ENCODE measurements around the gene FAM53A. TPM values are rescaled to one million over a fixed set of nuclear protein-coding genes. Genes with fewer than 3 reads are reported as not detected.
A peak's percentile ranks its signal among the peaks of the same experiment; 100 is the strongest.

FAM53A gene
- total and polyA plus RNA-seq, 2 experiments from 2014 or later, result 7.1 to 11.8 TPM

GRCh38 chr4:1636490-1637211 lies 47.5 kb downstream of the FAM53A start:
- TF ChIP-seq CTCF (IDR thresholded peaks at IDR 0.05; ENCODE audit: low read depth, low read length), result no peak
- H3K4me1 ChIP-seq (ENCODE audit: low read depth), result no peaks in the 10 kb centered on the region
- no peaks in the 10 kb centered on the region for H3K27me3 ChIP-seq
- no peak overlapping the region for H3K27ac ChIP-seq
- no peaks in the 10 kb centered on the region for H3K36me3 ChIP-seq
- no peak for DNase-seq (ENCODE audit: low read depth in 1 of 2, low spot score in 1 of 2)
- no peak overlapping the region for H3K4me3 ChIP-seq
- H3K9me3 ChIP-seq (ENCODE audit: low read depth), result no peaks in the 10 kb centered on the region

GRCh38 chr4:1635464-1635863 lies 48.6 kb downstream of the FAM53A start:
- Histone ChIP-seq H3K27ac (no peak overlapping the region), H3K4me1 (ENCODE audit: low read depth) (no peaks in the 10 kb centered on the region), H3K9me3 (ENCODE audit: low read depth) (no peaks in the 10 kb centered on the region), H3K36me3 (no peaks in the 10 kb centered on the region), H3K27me3 (no peaks in the 10 kb centered on the region), H3K4me3 (no peak overlapping the region)
- no peak for TF ChIP-seq CTCF (IDR thresholded peaks at IDR 0.05; ENCODE audit: low read depth, low read length)
- DNase-seq (ENCODE audit: low read depth in 1 of 2, low spot score in 1 of 2), result no peak

- H3K4me3 ChIP-seq, result no peak overlapping the region
- DNase-seq (ENCODE audit: low read depth in 1 of 2, low spot score in 1 of 2), result no peak
- H3K4me1 ChIP-seq (ENCODE audit: low read depth), result no peaks in the 10 kb centered on the region
- H3K27me3 ChIP-seq, result no peaks in the 10 kb centered on the region
- TF ChIP-seq CTCF (IDR thresholded peaks at IDR 0.05; ENCODE audit: low read depth, low read length), result no peak
- no peaks in the 10 kb centered on the region for H3K36me3 ChIP-seq
- H3K27ac ChIP-seq, result no peak overlapping the region
- H3K9me3 ChIP-seq (ENCODE audit: low read depth), result no peaks in the 10 kb centered on the region
Observed at GRCh38 chr4:1633993-1634392, 50.1 kb downstream of the FAM53A start.

GRCh38 chr4:1632109-1633104 lies 51.7 kb downstream of the FAM53A start:
- H3K36me3 ChIP-seq, result no peaks in the 10 kb centered on the region
- DNase-seq (ENCODE audit: low read depth in 1 of 2, low spot score in 1 of 2), result peak in 1 of 2 donors; percentile 76

More at GRCh38 chr4:1632109-1633104, 51.7 kb downstream of the FAM53A start:
- H3K4me1 ChIP-seq (ENCODE audit: low read depth), result no peaks in the 10 kb centered on the region
- H3K9me3 ChIP-seq (ENCODE audit: low read depth), result no peaks in the 10 kb centered on the region
- H3K27me3 ChIP-seq, result no peaks in the 10 kb centered on the region
- no peak overlapping the region for H3K27ac ChIP-seq
- TF ChIP-seq CTCF (IDR thresholded peaks at IDR 0.05; ENCODE audit: low read depth, low read length), result no peak
- no peak overlapping the region for H3K4me3 ChIP-seq
